ENCODE measurements around the gene C20orf144.

C20orf144 gene

GRCh38 chr20:33640287-33640686 is 21.8 kb upstream of the C20orf144 start:
- Histone ChIP-seq H3K9me2 (replicated peaks; ENCODE audit: insufficient read depth, low read length) (no peaks in the 10 kb centered on the region), H3K4me1 (ENCODE audit: low read length) (no peaks in the 10 kb centered on the region), H3K27me3 (replicated peaks; ENCODE audit: insufficient read depth, low read length) (no peaks in the 10 kb centered on the region), H3K79me2 (ENCODE audit: low read length) (no peaks in the 10 kb centered on the region), H3K4me2 (ENCODE audit: low read depth, low read length) (no peak overlapping the region), H3F3A (ENCODE audit: insufficient read depth, low read length) (no peaks in the 10 kb centered on the region), H4K20me1 (ENCODE audit: insufficient read depth, low read length) (no peaks in the 10 kb centered on the region), H3K36me3 (replicated peaks; ENCODE audit: insufficient read depth, low read length) (no peaks in the 10 kb centered on the region), H3K27ac (ENCODE audit: low read length) (no peak overlapping the region), H3K9me3 (replicated peaks; ENCODE audit: insufficient read depth, low read length) (no peaks in the 10 kb centered on the region), H3K9ac (ENCODE audit: low read length) (no peak overlapping the region), H3K4me3 (ENCODE audit: low read length) (no peak overlapping the region), H2AFZ (ENCODE audit: low read length) (no peak overlapping the region)
- no peak for DNase-seq
- TF ChIP-seq CTCF (IDR thresholded peaks at IDR 0.05; ENCODE audit: low read length) (no peak), EZH2 (optimal IDR thresholded peaks at IDR 0.05; ENCODE audit: low read depth, low read length) (no peak), EZH2phosphoT487 (IDR thresholded peaks at IDR 0.05; ENCODE audit: low read length) (no peak)

DNA sequence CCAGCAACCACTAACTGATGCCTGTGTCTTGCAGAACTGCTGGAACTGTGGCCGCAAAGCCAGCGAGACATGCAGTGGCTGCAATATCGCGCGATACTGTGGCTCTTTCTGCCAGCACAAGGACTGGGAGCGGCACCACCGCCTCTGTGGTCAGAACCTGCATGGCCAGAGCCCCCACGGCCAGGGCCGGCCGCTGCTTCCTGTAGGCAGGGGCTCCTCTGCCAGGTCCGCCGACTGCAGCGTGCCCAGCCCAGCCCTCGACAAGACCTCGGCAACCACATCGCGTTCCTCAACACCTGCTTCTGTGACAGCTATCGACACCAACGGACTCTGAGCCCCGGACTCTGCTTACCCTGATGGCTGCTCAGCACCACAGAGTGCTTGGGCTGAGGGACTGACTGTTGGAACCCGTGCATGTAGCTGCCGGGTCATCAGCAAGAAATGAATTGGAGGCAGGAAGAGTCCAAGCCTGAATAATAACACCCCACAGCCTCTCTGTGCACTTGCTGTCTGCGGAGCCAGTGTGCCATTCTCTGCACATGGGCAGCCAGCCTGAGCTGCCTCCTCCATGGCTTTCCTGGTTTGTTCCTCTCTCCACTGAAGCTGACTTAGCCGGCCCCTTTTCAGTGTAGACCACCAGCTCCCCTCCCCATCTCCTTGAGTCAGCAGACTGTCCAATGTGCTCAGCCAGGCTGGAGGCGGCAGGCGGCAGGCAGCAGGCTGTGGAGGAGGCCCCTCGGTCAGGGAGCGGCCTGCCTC is 17.6 kb upstream of the C20orf144 start:
- Histone ChIP-seq H3K27ac (ENCODE audit: low read length) (no peak overlapping the region), H2AFZ (ENCODE audit: low read length) (no peak overlapping the region), H3K36me3 (replicated peaks; ENCODE audit: insufficient read depth, low read length) (no peaks in the 10 kb centered on the region; the same call in 1 of the 2 replicates), H3K4me3 (ENCODE audit: low read length) (no peak overlapping the region), H3K9me2 (replicated peaks; ENCODE audit: insufficient read depth, low read length) (no peaks in the 10 kb centered on the region), H3K9me3 (replicated peaks; ENCODE audit: insufficient read depth, low read length) (no peaks in the 10 kb centered on the region), H3K4me2 (ENCODE audit: low read depth, low read length) (no peak overlapping the region), H3F3A (ENCODE audit: insufficient read depth, low read length) (peaks cover 24% of the 10 kb centered on the region), H3K9ac (ENCODE audit: low read length) (no peak overlapping the region), H4K20me1 (ENCODE audit: insufficient read depth, low read length) (no peaks in the 10 kb centered on the region), H3K4me1 (ENCODE audit: low read length) (peaks cover 24% of the 10 kb centered on the region), H3K27me3 (replicated peaks; ENCODE audit: insufficient read depth, low read length) (no peaks in the 10 kb centered on the region), H3K79me2 (ENCODE audit: low read length) (no peaks in the 10 kb centered on the region)
- TF ChIP-seq EZH2phosphoT487 (IDR thresholded peaks at IDR 0.05; ENCODE audit: low read length): no peak
- TF ChIP-seq EZH2 (optimal IDR thresholded peaks at IDR 0.05; ENCODE audit: low read depth, low read length): no peak
- TF ChIP-seq CTCF (IDR thresholded peaks at IDR 0.05; ENCODE audit: low read length): no peak
- DNase-seq: no peak

DNA sequence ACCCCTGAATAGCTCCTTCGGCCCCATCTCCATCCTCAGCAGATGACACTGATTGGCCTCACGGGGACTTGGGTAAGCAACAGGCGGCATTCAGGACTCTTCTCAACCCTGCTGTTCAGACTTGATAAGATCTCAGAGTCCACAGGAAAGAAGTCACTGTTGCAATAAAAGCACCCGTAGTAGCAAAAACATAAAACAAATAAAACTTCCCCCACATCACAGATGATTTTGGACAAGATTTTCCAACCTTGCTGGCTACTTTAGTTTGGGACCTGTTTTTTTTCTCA is 17.1 kb upstream of the C20orf144 start:
- Histone ChIP-seq H3K4me1 (ENCODE audit: low read length) (peaks cover 24% of the 10 kb centered on the region), H2AFZ (ENCODE audit: low read length) (no peak overlapping the region), H3K27me3 (replicated peaks; ENCODE audit: insufficient read depth, low read length) (no peaks in the 10 kb centered on the region), H3K4me3 (ENCODE audit: low read length) (no peak overlapping the region), H3F3A (ENCODE audit: insufficient read depth, low read length) (peaks cover 24% of the 10 kb centered on the region), H3K79me2 (ENCODE audit: low read length) (no peaks in the 10 kb centered on the region), H3K9me3 (replicated peaks; ENCODE audit: insufficient read depth, low read length) (no peaks in the 10 kb centered on the region), H3K4me2 (ENCODE audit: low read depth, low read length) (no peak overlapping the region), H3K27ac (ENCODE audit: low read length) (no peak overlapping the region), H4K20me1 (ENCODE audit: insufficient read depth, low read length) (no peaks in the 10 kb centered on the region), H3K9ac (ENCODE audit: low read length) (no peak overlapping the region), H3K36me3 (replicated peaks; ENCODE audit: insufficient read depth, low read length) (no peaks in the 10 kb centered on the region; the same call in 1 of the 2 replicates), H3K9me2 (replicated peaks; ENCODE audit: insufficient read depth, low read length) (no peaks in the 10 kb centered on the region)
- no peak for DNase-seq
- TF ChIP-seq CTCF (IDR thresholded peaks at IDR 0.05; ENCODE audit: low read length) (no peak), EZH2 (optimal IDR thresholded peaks at IDR 0.05; ENCODE audit: low read depth, low read length) (no peak), EZH2phosphoT487 (IDR thresholded peaks at IDR 0.05; ENCODE audit: low read length) (no peak)
